NCI-H2196 (cell line): ENCODE data around the gene CTNNA3.
A peak's percentile ranks its signal among the peaks of the same experiment; 100 is the strongest.

Experiments used
- DNase-seq: peaks from one replicate; lab custom pipeline; 2025; ENCODE audit not compliant: unreplicated experiment; lab: John Stamatoyannopoulos, UW

The CTNNA3 gene

DNA sequence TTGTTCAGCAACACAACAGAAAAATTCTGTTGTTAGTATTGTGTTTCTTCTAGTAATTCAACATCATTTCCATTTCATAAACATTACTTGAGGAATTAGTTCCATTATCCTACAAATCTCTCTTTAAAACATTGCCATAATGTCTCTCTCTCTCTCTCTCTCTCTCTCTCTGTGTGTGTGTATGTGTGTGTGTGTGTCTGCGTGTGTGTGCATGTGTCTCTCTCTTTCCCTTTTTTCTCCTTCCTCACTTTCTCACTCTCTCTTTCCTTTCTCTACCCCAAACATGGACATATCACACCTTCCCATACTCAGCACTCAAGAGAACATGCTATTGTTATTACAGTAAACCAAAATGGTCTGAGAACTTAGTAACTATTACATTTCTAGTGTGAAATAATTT lies 753.6 kb downstream of the CTNNA3 start:
- DNase-seq = no peak

DNA sequence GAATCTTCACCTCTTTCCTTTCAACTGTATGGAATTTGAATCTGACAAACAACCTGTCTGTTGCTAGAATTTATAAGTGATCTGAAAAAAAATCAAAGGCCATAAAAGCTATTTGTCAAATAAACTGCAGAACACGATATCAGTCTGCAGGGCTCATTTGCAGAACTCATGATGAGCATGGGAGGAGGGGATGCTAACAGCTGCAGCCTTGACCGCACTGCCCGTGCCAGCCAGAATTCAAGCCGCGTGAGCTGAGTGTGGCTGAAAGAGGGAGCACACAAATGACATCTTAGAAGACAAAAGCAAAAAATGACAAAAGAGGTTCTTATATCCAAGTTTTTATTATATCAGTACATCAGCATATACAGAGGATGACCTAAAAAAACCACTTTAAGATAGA lies 754.5 kb downstream of the CTNNA3 start:
- DNase-seq = no peak

DNA sequence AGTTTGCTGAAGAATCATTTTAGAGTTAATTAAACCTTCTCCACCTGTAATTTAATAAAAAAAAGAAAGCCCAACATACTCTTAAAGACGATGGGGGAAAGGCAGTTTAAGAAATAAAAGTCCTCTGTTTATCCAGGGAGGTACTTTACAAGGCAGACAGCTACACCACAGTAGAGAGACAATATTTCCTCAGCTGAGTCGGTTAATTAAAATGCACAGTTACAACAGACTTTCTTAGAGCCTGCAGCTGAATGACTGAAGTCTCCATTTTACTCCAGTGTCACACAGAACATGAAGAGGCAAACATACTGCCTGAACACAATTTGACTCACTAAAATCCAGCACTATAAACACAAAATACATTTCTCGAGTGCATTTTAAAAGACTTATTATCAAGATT lies 755.0 kb downstream of the CTNNA3 start:
- DNase-seq = no peak

DNA sequence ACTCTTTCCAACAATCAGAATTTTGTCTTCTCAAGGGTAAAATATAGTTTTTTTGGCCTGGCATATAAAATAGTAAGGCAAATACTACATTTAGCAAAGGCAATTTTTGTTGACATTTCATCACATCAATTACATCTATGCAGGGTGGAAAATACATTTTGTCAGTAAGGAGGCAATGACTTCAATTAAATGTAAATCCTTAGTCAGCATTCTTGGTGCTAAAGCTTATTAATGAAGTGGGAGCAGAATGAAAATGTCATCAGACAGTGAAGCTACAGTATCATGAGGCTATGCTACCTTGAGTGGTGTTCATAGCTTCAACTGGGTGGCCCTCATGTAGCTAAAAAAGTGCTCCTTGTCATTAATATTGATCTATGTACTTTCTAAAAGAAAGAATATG lies 761.3 kb downstream of the CTNNA3 start:
- no peak for DNase-seq

DNA sequence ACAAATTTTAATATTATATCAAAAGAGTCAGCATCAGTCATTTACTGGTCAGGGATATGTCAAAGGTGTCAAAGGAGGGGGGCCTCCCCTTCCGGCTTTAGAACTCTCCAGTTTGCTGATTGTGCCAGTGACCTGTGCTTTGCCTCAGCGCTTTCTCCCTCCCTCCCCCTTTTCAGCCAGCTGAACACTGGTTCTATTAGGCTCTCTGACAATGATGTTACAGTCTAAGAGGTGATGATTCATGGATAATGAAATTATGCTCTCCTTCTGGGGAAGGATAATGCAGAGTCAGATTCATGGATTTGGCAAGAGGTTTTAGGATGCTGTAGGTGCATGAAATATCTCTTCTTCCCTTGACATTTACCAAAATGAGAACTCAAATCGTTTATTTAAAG lies 764.0 kb downstream of the CTNNA3 start:
- no peak for DNase-seq

DNA sequence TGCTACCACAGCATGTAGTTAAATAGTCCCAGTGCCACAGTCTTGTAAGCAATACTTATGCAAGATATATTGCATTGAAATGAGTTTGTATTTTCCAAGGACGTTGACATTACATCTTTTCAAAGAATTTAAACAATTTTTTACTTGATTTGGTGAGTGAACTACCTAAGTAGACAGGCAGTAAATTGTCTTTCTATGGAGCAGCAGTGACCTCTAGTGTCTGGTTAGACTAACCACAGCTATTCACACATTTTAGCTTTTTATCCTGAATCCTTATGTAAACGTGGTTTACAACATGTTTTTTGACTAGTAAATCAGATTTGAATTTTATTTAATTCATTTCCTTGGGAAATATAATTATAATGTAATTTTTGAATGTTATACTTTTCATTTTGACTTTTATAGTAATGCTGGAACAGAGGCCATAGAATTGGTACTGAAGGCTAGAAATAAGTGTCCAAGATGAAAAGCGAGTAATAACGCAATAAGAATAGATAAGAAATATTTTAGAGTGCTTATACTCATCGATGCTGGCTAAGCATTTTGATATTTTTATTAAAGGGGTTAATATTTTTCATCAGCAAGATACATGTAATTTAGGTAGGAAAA lies 764.6 kb downstream of the CTNNA3 start:
- DNase-seq = peak; percentile 17

DNA sequence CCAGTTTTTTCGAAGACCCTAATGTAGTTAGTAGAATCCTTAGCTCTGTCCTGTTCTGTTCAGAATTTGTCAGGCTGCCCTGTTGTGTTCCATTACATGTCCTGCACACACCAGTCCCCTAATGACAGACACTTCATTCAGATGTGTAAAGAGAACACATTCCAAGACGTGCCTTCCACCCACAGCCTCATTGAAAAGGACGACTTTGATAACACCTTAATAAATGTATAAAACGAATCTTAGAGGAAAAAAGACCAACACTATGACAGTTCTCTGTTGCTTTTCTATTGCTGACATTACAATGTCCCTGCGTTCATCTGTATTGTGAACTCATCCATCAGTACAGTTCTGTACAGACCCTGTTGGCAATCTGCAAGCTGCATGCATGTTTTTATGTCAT lies 766.6 kb downstream of the CTNNA3 start:
- no peak for DNase-seq

DNA sequence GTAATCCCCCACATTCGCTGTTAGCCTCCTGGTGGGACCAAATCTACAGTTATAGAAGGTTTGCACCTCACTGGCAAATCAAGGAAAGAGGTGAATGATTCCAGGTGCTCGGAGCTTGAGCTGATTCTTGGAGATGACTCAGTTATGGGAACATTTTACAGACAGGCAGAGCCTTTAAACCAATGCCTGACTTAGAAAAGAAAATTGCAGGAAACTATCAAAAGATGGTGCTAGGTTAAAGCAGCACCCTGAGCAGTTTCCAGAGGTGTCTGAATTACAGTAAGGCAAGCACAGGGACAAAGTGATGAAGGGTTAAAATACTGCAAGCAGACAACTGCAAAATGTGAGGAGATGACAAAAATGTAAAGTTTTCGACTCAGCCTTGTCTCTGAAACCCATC lies 767.2 kb downstream of the CTNNA3 start:
- no peak for DNase-seq

DNA sequence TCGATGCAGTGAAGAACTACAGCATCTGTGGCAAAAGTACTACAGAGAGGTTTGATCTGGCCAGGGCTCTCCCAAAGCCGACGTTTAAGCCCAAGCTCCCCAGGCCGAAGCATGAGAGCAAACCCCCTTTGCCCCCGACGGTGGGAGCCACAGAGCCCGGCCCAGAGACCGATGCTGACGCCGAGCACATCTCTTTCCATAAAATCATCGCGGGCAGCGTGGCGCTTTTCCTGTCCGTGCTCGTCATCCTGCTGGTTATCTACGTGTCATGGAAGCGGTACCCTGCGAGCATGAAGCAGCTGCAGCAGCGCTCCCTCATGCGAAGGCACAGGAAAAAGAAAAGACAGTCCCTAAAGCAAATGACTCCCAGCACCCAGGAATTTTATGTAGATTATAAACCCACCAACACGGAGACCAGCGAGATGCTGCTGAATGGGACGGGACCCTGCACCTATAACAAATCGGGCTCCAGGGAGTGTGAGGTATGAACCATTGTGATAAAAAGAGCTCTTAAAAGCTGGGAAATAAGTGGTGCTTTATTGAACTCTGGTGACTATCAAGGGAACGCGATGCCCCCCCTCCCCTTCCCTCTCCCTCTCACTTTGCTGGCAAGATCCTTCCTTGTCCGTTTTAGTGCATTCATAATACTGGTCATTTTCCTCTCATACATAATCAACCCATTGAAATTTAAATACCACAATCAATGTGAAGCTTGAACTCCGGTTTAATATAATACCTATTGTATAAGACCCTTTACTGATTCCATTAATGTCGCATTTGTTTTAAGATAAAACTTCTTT lies 767.8 kb downstream of the CTNNA3 start:
- no peak for DNase-seq

DNA sequence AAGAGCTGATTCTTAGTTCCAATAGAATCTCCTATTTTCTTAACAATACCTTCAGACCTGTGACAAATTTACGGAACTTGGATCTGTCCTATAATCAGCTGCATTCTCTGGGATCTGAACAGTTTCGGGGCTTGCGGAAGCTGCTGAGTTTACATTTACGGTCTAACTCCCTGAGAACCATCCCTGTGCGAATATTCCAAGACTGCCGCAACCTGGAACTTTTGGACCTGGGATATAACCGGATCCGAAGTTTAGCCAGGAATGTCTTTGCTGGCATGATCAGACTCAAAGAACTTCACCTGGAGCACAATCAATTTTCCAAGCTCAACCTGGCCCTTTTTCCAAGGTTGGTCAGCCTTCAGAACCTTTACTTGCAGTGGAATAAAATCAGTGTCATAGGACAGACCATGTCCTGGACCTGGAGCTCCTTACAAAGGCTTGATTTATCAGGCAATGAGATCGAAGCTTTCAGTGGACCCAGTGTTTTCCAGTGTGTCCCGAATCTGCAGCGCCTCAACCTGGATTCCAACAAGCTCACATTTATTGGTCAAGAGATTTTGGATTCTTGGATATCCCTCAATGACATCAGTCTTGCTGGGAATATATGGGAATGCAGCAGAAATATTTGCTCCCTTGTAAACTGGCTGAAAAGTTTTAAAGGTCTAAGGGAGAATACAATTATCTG lies 768.6 kb downstream of the CTNNA3 start:
- no peak for DNase-seq

DNA sequence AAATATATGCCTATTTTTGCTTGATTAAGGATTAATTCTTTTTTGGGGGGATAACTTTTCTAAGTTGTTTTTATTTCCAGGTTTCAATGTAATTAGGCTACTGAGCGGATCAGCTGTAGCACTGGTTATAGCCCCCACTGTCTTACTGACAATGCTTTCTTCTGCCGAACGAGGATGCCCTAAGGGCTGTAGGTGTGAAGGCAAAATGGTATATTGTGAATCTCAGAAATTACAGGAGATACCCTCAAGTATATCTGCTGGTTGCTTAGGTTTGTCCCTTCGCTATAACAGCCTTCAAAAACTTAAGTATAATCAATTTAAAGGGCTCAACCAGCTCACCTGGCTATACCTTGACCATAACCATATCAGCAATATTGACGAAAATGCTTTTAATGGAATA lies 769.2 kb downstream of the CTNNA3 start:
- no peak for DNase-seq

DNA sequence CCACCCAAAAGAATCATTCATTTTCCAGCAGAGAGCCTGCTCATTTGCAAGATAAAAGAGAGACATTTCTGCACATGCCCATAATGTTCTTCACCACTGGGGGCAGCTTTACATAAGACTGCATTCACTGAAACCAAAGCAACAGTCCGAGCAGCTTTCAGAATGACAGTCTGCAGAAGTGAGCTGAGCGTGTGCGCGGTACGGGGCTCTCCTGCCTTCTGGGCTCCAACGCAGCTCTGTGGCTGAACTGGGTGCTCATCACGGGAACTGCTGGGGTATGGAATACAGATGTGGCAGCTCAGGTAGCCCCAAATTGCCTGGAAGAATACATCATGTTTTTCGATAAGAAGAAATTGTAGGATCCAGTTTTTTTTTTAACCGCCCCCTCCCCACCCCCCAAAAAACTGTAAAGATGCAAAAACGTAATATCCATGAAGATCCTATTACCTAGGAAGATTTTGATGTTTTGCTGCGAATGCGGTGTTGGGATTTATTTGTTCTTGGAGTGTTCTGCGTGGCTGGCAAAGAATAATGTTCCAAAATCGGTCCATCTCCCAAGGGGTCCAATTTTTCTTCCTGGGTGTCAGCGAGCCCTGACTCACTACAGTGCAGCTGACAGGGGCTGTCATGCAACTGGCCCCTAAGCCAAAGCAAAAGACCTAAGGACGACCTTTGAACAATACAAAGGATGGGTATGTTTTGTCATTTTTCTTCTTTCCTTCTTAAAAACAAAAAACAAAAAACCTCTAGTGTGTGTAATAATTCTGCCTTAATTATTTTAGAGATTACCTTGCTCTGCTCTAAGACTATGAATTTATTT lies 769.9 kb downstream of the CTNNA3 start, which contains the start of gene LRRTM3:
TSS of gene LRRTM3 (plus strand) at position 141 of the 820 bp plus-strand sequence.
- DNase-seq = peak; percentile 0

DNA sequence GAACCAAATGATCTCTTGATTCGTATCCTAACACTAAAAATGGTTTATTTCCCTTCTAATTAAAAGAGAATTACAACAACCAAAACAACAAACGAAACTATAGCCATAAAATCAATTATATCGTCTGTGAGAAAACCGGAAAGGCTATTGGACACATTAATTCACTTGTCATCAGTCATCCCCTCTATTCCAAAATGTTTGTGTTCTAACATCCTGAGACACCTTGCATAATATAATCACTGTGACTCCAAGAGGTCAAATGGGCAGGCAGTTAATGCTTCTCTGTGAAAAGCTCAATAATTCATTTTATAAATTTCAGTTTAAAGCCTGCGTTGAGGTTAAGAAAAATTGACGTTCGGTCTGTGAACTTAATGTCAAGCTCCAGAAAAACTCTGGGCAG lies 770.6 kb downstream of the CTNNA3 start:
- no peak for DNase-seq

DNA sequence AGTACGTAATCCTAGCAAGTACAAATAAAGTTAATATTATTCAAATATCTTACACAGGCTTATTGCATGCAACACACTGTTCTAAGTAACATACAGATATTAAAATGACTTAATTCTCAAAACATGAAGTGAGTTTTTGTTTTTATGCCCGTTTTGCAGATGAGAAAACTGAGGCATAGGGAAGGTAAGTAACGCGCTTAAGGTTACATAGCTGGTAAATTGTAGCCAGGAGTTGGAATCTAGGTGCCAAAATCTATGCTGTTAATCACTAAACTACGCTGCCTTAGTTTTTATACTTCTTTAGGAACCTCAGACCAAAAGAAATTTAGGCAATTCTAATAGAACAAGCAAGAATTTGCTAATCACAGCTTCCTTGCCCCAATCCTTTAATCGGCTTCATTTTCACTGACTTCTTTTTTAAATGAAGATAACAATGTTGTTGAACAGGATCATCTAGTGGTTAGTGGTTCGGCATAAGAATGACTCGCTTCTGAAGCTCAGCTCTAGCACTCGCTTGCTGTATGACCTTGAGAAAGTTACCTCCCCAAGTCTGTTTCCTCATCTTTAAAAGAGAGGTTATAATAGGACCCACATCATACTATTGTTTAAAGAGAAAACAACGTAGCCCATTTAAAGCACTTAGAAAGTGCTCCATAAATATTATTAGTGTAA lies 771.2 kb downstream of the CTNNA3 start:
- DNase-seq = no peak

DNA sequence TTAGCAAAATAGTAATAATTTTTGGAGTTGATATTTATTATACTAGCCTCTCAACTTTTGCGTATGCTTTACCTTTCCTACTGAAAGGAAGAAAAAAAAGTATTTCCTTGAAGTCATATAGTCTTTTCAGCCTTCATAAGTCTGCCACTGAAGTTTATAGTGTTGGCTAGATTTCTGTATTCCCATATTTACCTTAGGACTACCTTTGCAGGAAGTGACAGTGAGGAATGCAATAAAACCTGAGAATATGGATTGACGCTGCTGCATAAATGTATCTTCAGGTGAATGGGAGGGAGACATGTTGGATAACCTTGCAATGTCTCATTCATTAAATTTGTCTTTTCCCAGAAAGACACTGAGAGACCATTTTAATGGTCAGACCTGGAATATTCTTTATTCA lies 776.7 kb downstream of the CTNNA3 start:
- no peak for DNase-seq

DNA sequence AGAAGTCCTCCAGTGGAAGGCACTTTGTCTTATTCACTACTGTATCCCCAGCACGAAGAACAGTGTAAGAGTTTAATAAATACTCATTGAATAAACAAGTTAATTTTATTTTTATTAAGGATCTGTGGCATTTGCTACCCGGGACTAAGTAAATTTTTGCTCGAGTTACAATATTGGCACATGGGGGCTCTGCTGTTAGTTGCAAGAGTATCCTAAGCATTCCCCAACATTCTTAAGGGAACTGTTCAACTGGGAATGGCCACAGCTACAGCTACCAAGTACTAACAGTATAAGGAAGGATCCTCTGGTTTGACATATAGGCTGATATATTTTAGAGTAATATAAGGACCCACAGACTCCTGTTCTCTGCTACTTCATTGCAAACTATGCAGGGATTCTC lies 778.9 kb downstream of the CTNNA3 start:
- DNase-seq = no peak

DNA sequence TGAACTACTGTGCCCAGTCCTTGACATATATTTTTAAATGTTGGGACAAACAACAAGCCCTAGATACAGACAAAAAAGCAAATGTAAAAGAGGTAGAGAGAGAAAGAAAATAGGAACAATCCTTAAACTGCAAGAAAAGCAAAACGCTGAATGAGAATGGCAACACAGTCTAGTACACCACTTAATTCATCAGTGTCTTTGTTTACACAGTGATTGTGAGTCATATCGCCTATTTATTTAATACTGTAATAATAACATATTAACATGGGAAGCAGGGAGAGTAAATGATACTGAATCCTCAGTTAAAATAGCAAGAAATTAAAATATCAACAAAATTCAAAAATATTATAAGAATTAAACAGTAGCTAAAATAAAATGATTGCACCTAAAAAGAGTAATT lies 780.0 kb downstream of the CTNNA3 start:
- no peak for DNase-seq

DNA sequence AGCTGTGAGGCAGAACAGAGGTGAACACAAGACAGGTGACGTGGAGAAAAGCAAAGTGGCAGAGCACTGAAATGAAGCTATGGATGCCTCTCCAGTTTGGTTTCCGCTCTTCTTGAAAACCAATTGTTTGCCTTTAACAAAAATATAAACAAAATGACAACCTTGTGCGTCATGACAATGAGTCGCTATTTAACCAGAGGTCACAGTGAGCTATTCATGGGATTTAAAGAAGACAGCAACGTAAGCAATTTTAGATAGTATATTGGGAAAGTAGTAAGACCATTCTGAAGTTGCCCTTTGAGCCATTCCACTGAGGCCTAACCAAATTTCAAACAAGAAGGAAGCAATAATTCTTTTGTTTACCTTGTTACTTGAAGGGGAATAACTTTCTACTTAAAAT lies 785.3 kb downstream of the CTNNA3 start:
- DNase-seq = no peak

DNA sequence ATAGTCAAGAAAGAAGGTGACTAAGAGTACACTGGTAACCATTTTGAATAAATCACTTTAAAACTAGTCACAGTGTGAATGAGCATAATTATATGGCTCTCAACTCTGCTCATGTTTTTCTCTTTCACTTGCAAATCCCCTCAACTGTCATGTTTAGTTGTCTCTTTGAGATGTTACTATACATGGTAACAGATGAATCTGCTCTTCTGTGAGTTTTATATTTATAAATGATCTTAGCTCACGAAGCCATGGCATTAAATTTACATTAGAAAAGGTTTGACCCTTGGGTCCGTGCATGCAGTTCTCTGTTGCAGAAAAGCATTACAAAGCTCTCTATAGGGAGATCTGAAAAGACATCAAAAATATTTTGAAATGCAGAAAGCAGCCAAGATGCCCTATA lies 803.1 kb downstream of the CTNNA3 start:
- no peak for DNase-seq

DNA sequence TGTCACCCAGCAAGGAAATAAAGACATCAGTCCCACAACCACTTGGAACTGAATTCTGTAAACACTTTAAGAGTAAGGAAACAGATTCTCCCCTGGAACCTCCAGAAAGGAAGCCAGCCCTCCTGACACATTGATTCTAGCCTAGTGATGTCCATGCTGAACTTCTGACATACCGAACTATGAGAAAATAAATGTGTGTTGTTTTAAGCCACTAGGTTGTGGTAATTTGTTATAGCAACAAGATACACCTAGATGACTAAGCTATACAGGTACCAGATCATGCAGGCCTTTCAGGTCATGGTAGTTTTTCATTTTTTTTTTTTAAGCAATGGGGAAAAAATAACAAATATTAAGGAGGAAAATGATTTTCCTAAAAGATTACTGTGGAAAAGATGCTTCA lies 807.8 kb downstream of the CTNNA3 start:
- DNase-seq = no peak

DNA sequence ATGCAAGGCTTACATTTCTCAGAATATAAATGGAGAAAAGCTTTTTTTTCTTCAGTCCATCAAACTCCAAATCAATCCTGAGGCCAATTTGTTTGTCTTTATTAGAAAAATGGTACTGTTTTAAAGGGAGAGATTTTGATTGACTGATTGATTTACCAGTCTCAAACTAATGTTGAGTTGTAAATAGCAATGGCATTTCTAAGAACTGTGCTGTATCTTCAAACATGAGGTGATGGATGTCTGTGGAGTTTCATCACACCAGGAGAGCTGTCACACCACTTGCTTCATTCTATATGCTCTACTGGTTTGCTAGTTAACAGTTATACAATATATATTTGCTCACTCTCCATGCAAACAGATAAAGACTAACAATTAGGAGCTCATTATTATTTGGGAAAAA lies 809.1 kb downstream of the CTNNA3 start:
- DNase-seq = no peak
